ENCODE results near the gene HMBS.

DNA sequence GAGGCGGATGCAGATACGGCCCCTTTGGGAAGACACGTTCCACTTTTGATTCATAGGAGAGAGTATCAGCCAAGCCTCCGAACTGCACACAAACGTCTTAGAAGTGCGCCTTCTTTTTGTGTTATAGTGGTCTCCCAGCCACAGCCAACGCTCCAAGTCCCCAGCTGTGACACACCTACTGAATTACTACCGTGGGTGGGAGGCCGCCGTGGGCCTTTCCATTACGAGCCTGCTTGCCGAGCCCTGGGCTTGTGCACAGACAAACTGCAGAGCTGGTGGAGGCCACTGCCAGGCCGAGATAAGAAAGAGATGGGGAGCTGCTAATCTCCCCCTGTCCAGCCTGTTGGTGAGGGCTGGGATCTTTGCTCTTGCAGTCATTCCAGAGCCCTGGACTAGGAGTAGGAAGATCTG lies 761 bp downstream of the HMBS start:
- TF ChIP-seq, protein P1, sequence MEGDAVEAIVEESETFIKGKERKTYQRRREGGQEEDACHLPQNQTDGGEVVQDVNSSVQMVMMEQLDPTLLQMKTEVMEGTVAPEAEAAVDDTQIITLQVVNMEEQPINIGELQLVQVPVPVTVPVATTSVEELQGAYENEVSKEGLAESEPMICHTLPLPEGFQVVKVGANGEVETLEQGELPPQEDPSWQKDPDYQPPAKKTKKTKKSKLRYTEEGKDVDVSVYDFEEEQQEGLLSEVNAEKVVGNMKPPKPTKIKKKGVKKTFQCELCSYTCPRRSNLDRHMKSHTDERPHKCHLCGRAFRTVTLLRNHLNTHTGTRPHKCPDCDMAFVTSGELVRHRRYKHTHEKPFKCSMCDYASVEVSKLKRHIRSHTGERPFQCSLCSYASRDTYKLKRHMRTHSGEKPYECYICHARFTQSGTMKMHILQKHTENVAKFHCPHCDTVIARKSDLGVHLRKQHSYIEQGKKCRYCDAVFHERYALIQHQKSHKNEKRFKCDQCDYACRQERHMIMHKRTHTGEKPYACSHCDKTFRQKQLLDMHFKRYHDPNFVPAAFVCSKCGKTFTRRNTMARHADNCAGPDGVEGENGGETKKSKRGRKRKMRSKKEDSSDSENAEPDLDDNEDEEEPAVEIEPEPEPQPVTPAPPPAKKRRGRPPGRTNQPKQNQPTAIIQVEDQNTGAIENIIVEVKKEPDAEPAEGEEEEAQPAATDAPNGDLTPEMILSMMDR (IDR thresholded peaks at IDR 0.05): no peak
- TF ChIP-seq POLR2A (IDR thresholded peaks at IDR 0.05): no peak
